Neural progenitor cell (in vitro differentiated cells): ENCODE results near the gene SMC4. TPM values are rescaled to one million over a fixed set of nuclear protein-coding genes. Genes with fewer than 3 reads are reported as not detected.

Experiments
- DNase-seq: peaks from one replicate; pipeline ENCODE4 v3.0.0-alpha.2; 2016; ENCODE audit warnings: low spot score
- H2AFZ ChIP-seq: fragments of 200-600 bp; sonication (generic); replicated peaks from 2 replicates; pipeline ENCODE4 v1.6.1; 2016; ENCODE audit warnings: antibody characterized with exemption
- H3F3A ChIP-seq: fragments of 200-600 bp; sonication (generic); 2 replicates; pipeline ENCODE4 v1.6.1; 2016; ENCODE audit warnings: antibody characterized with exemption, low read depth
- H3K27ac ChIP-seq: fragments of 200-600 bp; sonication (generic); 2 replicates; pipeline ENCODE4 v1.5.1; 2016; ENCODE audit warnings: mild to moderate bottlenecking
- H3K27me3 ChIP-seq: fragments of 200-600 bp; sonication (generic); 2 replicates; pipeline ENCODE4 v1.6.1; 2016; ENCODE audit warnings: mild to moderate bottlenecking, moderate library complexity
- H3K36me3 ChIP-seq: fragments of 200-600 bp; sonication (generic); 2 replicates; pipeline ENCODE4 v1.5.1; 2016
- H3K4me1 ChIP-seq: fragments of 200-600 bp; sonication (generic); 2 replicates; pipeline ENCODE4 v1.6.1; 2016; ENCODE audit warnings: mixed run types
- H3K4me2 ChIP-seq: fragments of 200-600 bp; sonication (generic); 2 replicates; pipeline ENCODE4 v1.6.1; 2016
- H3K4me3 ChIP-seq: fragments of 200-600 bp; sonication (generic); 2 replicates; pipeline ENCODE4 v1.5.1; 2016
- H3K79me2 ChIP-seq: fragments of 200-600 bp; sonication (generic); 2 replicates; pipeline ENCODE4 v1.6.1; 2016; ENCODE audit warnings: low read depth
- H3K9ac ChIP-seq: fragments of 200-600 bp; sonication (generic); 2 replicates; pipeline ENCODE4 v1.6.1; 2016
- H3K9me3 ChIP-seq: fragments of 200-600 bp; sonication (generic); 2 replicates; pipeline ENCODE4 v1.5.1; 2016; ENCODE audit warnings: low read depth
- H4K20me1 ChIP-seq: fragments of 200-600 bp; sonication (generic); 2 replicates; pipeline ENCODE4 v1.6.1; 2016; ENCODE audit warnings: low read depth
- H3K27ac Mint-ChIP-seq: 3 replicates; pipeline ENCODE4 v1.8.0; 2021; ENCODE audit warnings: mixed read lengths
- H3K27me3 Mint-ChIP-seq: 2 replicates; pipeline ENCODE4 v1.8.0; 2022; ENCODE audit warnings: low read depth, mild to moderate bottlenecking, inconsistent platforms, moderate library complexity, mixed read lengths; ENCODE audit not compliant: insufficient read depth
- H3K36me3 Mint-ChIP-seq: 3 replicates; pipeline ENCODE4 v1.8.0; 2021; ENCODE audit warnings: mixed read lengths
- H3K4me1 Mint-ChIP-seq: 3 replicates; pipeline ENCODE4 v1.8.0; 2021; ENCODE audit warnings: mixed read lengths
- H3K4me3 Mint-ChIP-seq: 3 replicates; pipeline ENCODE4 v1.8.0; 2021; ENCODE audit warnings: mild to moderate bottlenecking, moderate library complexity, mixed read lengths
- H3K9me3 Mint-ChIP-seq: 3 replicates; pipeline ENCODE4 v1.8.0; 2020; ENCODE audit warnings: mixed read lengths
- EZH2 ChIP-seq: fragments of 200-600 bp; sonication (generic); IDR thresholded peaks from 2 replicates; pipeline ENCODE4 v1.6.1; 2017; ENCODE audit warnings: antibody characterized with exemption, mild to moderate bottlenecking, moderate library complexity
- EZH2phosphoT487 ChIP-seq: fragments of 200-600 bp; sonication (generic); IDR thresholded peaks from 2 replicates; pipeline ENCODE4 v1.6.1; 2017; ENCODE audit warnings: antibody characterized with exemption
- total RNA-seq: library from RNA; depleted of rRNA; stranded (reverse); fragments of >200 nt; gene quantifications from 2 replicates; pipeline ENCODE4 v1.2.3, GENCODE V29; 2015; ENCODE audit warnings: low replicate concordance
- TF ChIP-seq, protein P1 (sequence below): fragments of 200-600 bp; sonication (generic); IDR thresholded peaks from 2 replicates; pipeline ENCODE4 v1.5.1; 2017; ENCODE audit warnings: antibody characterized with exemption, mild to moderate bottlenecking

The SMC4 gene
- total RNA-seq, 1 donor from 2014 or later = 382 TPM

DNA sequence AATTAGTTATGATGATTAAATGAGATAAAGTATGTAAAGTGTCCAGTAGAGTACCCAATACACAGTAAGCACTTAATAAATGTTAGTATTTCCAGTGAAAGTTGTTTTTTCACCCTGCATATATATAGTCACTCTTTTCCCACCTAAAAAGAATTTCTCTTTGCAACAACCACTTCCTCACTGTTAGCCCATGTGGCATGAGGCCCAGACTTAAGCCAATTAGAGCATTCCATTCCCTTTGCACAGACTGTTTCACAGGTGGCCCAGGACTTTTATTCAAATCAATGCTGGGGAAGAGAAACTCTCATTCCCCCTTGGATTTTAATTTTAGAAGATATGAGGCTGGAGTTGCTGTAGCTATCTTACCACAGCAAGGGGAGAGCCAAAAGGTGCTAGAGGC lies 4.2 kb upstream of the SMC4 start:
- no peak for TF ChIP-seq EZH2
- TF ChIP-seq EZH2phosphoT487 = no peak
- TF ChIP-seq, protein P1, sequence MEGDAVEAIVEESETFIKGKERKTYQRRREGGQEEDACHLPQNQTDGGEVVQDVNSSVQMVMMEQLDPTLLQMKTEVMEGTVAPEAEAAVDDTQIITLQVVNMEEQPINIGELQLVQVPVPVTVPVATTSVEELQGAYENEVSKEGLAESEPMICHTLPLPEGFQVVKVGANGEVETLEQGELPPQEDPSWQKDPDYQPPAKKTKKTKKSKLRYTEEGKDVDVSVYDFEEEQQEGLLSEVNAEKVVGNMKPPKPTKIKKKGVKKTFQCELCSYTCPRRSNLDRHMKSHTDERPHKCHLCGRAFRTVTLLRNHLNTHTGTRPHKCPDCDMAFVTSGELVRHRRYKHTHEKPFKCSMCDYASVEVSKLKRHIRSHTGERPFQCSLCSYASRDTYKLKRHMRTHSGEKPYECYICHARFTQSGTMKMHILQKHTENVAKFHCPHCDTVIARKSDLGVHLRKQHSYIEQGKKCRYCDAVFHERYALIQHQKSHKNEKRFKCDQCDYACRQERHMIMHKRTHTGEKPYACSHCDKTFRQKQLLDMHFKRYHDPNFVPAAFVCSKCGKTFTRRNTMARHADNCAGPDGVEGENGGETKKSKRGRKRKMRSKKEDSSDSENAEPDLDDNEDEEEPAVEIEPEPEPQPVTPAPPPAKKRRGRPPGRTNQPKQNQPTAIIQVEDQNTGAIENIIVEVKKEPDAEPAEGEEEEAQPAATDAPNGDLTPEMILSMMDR = no peak
- no peaks in the 10 kb centered on the region for H3K36me3 ChIP-seq
- H2AFZ ChIP-seq = no peak overlapping the region
- DNase-seq = peak; percentile 63
- no peaks in the 10 kb centered on the region for H3K27me3 ChIP-seq
- Mint-ChIP-seq H3K27me3 (peaks cover 6% of the 10 kb centered on the region), H3K4me1 (peaks cover 17% of the 10 kb centered on the region), H3K9me3 (no peaks in the 10 kb centered on the region), H3K27ac (no peak overlapping the region), H3K4me3 (no peak overlapping the region), H3K36me3 (peaks cover 2% of the 10 kb centered on the region)
- peak overlapping the region; percentile 5 for H3K4me3 ChIP-seq
- peaks cover 92% of the 10 kb centered on the region for H3K79me2 ChIP-seq
- H3K4me2 ChIP-seq = peak overlapping the region; percentile 65
- no peak overlapping the region for H3K9ac ChIP-seq
- H3K27ac ChIP-seq = no peak overlapping the region
- peaks cover 23% of the 10 kb centered on the region for H3K4me1 ChIP-seq
- H3K9me3 ChIP-seq = no peaks in the 10 kb centered on the region
- peaks cover 9% of the 10 kb centered on the region for H3F3A ChIP-seq
- H4K20me1 ChIP-seq = peaks cover 15% of the 10 kb centered on the region

GRCh38 chr3:160398820-160399124 lies 678 bp upstream of the SMC4 start:
- Histone ChIP-seq H2AFZ (peak overlapping the region; percentile 95), H3K27me3 (no peaks in the 10 kb centered on the region), H3K4me3 (peak overlapping the region; percentile 95), H3K9me3 (no peaks in the 10 kb centered on the region), H4K20me1 (peaks cover 49% of the 10 kb centered on the region), H3F3A (peaks cover 9% of the 10 kb centered on the region), H3K4me2 (peak overlapping the region; percentile 95), H3K9ac (peak overlapping the region; percentile 78), H3K36me3 (no peaks in the 10 kb centered on the region), H3K79me2 (peaks cover 96% of the 10 kb centered on the region), H3K27ac (no peak overlapping the region), H3K4me1 (peaks cover 40% of the 10 kb centered on the region)
- peaks cover 42% of the 10 kb centered on the region for H3K4me1 Mint-ChIP-seq
- peak overlapping the region; percentile 96 for H3K4me3 Mint-ChIP-seq
- H3K9me3 Mint-ChIP-seq = no peaks in the 10 kb centered on the region
- TF ChIP-seq, protein P1 = no peak
- TF ChIP-seq EZH2 = no peak
- TF ChIP-seq EZH2phosphoT487 = no peak
- no peak for DNase-seq
- peak overlapping the region; percentile 98 for H3K27ac Mint-ChIP-seq
- H3K27me3 Mint-ChIP-seq = peaks cover 6% of the 10 kb centered on the region
- H3K36me3 Mint-ChIP-seq = peaks cover 9% of the 10 kb centered on the region

GRCh38 chr3:160400030-160400701 lies 716 bp downstream of the SMC4 start:
- Mint-ChIP-seq H3K9me3 (no peaks in the 10 kb centered on the region), H3K4me1 (peaks cover 48% of the 10 kb centered on the region), H3K27me3 (peaks cover 6% of the 10 kb centered on the region), H3K27ac (peak overlapping the region; percentile 98), H3K36me3 (peaks cover 16% of the 10 kb centered on the region), H3K4me3 (peak overlapping the region; percentile 96)
- Histone ChIP-seq H3K9me3 (no peaks in the 10 kb centered on the region), H4K20me1 (peaks cover 58% of the 10 kb centered on the region), H3F3A (peaks cover 9% of the 10 kb centered on the region), H3K79me2 (peaks cover 96% of the 10 kb centered on the region), H2AFZ (no peak overlapping the region), H3K27ac (peak overlapping the region; percentile 97), H3K36me3 (peaks cover 9% of the 10 kb centered on the region), H3K4me3 (peak overlapping the region; percentile 95), H3K9ac (peak overlapping the region; percentile 89), H3K4me2 (peak overlapping the region; percentile 95), H3K4me1 (peaks cover 44% of the 10 kb centered on the region), H3K27me3 (no peaks in the 10 kb centered on the region)
- TF ChIP-seq, protein P1 = no peak
- no peak for TF ChIP-seq EZH2
- no peak for TF ChIP-seq EZH2phosphoT487
- peak; percentile 57 for DNase-seq
